ENCODE data around the gene KDM4D.
A peak's percentile ranks its signal among the peaks of the same experiment; 100 is the strongest.
"Not testable (repeated sequence)": the region's sequence is repeated elsewhere in the genome, so short reads cannot be mapped to it uniquely, and the experiment has no call there.

Gene KDM4D

DNA sequence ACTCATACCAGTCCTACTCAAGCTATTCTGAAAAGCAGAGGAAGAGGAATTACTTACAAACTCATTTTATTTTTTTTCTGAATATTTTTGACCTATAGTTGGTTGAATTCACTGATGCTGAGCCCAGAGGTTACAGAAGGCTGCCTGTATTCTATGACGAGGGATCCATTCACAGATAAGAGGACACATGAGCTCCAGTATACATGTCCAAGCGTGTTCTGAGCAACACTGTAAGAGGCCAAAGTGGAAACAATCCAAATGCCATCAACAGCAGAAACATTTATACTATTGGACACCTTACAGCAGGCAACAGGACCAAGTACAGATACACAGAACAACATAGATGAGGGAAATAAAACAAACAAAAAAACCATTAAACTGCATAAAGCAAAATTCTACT is 61.8 kb downstream of the KDM4D start:
- peaks cover 0 to 18% of the 10 kb centered on the region in 2 donors for H3K27me3 ChIP-seq
- no peaks in the 10 kb centered on the region for H3K9me3 ChIP-seq
- TF ChIP-seq, protein P1, sequence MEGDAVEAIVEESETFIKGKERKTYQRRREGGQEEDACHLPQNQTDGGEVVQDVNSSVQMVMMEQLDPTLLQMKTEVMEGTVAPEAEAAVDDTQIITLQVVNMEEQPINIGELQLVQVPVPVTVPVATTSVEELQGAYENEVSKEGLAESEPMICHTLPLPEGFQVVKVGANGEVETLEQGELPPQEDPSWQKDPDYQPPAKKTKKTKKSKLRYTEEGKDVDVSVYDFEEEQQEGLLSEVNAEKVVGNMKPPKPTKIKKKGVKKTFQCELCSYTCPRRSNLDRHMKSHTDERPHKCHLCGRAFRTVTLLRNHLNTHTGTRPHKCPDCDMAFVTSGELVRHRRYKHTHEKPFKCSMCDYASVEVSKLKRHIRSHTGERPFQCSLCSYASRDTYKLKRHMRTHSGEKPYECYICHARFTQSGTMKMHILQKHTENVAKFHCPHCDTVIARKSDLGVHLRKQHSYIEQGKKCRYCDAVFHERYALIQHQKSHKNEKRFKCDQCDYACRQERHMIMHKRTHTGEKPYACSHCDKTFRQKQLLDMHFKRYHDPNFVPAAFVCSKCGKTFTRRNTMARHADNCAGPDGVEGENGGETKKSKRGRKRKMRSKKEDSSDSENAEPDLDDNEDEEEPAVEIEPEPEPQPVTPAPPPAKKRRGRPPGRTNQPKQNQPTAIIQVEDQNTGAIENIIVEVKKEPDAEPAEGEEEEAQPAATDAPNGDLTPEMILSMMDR (IDR thresholded peaks at IDR 0.05): no peak
- H3K27ac ChIP-seq: no peak overlapping the region
- H3K4me3 ChIP-seq: no peak overlapping the region
- no peak for DNase-seq
- H3K4me1 ChIP-seq: peaks cover 0 to 4% (median 0%) of the 10 kb centered on the region in 4 donors
- no peaks in the 10 kb centered on the region for H3K36me3 ChIP-seq
- intact Hi-C loops (cut with DNase I; ENCODE audit: low total_unique reads): no loop called here

DNA sequence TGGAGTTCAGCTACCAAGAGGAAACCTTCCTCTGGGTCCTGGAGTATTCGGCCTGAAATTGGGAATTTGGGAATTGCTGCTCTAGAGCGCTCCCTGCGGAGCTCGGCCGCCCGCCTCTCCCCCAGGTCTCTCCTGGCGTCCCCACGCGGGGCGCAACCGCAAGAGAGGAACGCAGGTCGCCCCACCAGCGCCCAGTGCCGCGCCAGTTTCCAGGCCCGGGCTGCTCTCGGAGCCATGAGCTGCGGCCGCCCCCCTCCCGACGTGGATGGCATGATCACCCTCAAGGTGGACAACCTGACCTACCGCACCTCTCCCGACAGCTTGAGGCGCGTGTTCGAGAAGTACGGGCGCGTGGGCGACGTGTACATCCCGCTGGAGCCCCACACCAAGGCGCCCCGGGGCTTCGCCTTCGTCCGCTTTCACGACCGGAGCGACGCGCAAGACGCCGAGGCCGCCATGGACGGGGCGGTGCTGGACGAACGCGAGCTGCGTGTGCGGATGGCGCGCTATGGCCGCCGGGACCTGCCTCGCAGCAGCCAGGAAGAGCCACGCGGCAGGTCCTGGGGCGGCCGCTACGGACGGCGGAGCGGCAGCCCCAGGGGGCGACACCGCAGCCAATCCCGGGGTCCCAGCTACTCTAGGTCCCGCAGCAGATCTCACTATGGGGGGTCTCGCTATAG is 64.0 kb downstream of the KDM4D start:
- H3K4me1 ChIP-seq; H3K36me3 ChIP-seq; H3K9me3 ChIP-seq; intact Hi-C loops (cut with DNase I; ENCODE audit: low total_unique reads); H3K27ac ChIP-seq; DNase-seq: not testable (repeated sequence)
- Histone ChIP-seq H3K27me3 (peaks cover 0 to 29% of the 10 kb centered on the region in 2 donors), H3K4me3 (peak overlapping the region; percentile 13 to 34)

DNA sequence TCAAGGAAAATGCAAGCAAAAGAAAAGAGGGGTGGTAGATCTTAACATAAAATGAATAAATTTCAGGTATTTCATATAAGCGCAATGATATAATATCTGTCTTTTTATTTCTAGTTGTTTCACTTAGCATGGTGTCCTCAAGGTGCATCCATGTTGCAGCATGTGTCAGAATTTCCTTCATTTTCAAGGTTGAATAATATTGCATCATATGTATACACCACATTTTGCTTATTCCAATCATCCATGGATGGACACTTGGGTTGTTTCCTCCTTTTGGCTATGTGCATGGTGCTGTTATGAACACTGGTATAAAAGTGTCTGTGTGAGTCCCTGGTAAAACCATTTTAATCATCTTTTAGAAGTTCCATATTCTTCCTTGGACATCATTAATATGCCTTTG is 68.7 kb downstream of the KDM4D start:
- TF ChIP-seq, protein P1 (IDR thresholded peaks at IDR 0.05): no peak
- Histone ChIP-seq H3K36me3 (no peaks in the 10 kb centered on the region), H3K27me3 (peaks cover 0 to 35% of the 10 kb centered on the region in 2 donors), H3K4me1 (peaks cover 0 to 4% (median 0%) of the 10 kb centered on the region in 4 donors), H3K4me3 (no peak overlapping the region), H3K9me3 (no peaks in the 10 kb centered on the region), H3K27ac (no peak overlapping the region)
- intact Hi-C loops (cut with DNase I; ENCODE audit: low total_unique reads): no loop called here
- DNase-seq: no peak

DNA sequence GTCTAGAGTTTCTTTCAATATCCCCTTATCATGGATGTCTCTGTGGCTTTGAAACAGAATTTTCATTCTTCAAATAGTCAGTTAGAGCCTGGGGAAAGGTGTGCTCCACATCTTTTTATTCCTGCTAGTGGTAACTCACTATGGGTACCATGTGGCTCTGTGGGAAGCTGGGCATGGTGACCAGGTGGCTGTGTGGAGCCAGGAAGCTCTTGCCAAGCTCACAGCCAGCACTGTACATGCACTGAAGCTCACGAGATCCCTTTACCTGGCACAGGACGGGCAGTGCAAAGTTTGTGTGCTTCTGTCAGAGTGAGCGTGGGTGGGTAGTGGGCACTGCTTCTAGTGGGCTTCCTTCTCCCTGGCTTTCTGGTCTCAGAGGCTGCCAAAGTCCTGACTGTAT is 69.4 kb downstream of the KDM4D start:
- H3K36me3 ChIP-seq: no peaks in the 10 kb centered on the region
- no peaks in the 10 kb centered on the region for H3K4me1 ChIP-seq
- DNase-seq: no peak
- TF ChIP-seq, protein P1 (IDR thresholded peaks at IDR 0.05): no peak
- no peaks in the 10 kb centered on the region for H3K9me3 ChIP-seq
- H3K27ac ChIP-seq: no peak overlapping the region
- H3K4me3 ChIP-seq: no peak overlapping the region
- H3K27me3 ChIP-seq: peaks cover 0 to 28% of the 10 kb centered on the region in 2 donors
- intact Hi-C loops (cut with DNase I; ENCODE audit: low total_unique reads): no loop called here

DNA sequence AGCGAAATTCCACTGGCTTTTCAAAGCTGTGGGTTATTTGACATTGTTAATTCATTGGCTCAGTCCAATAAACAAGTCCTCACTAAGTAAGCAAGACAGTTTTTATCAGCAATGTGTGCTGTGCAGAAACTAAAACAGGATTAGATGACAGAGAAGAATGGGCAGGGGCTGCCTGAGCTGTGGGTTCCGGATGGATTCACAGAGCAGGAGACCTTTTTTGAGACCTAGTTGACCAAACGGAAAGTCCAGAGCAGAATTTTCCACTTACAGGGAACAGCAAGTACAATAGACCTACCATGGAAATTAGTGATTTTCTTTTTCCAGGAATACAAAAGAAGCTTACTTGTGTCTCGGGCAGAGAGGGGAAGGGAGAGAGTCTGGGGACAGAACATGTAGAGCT is 70.5 kb downstream of the KDM4D start:
- intact Hi-C loops (cut with DNase I; ENCODE audit: low total_unique reads): no loop called here
- TF ChIP-seq, protein P1 (IDR thresholded peaks at IDR 0.05): no peak
- no peak for DNase-seq
- Histone ChIP-seq H3K27me3 (peaks cover 0 to 25% of the 10 kb centered on the region in 2 donors), H3K4me3 (no peak overlapping the region), H3K9me3 (no peaks in the 10 kb centered on the region), H3K36me3 (no peaks in the 10 kb centered on the region), H3K4me1 (no peaks in the 10 kb centered on the region), H3K27ac (no peak overlapping the region)

DNA sequence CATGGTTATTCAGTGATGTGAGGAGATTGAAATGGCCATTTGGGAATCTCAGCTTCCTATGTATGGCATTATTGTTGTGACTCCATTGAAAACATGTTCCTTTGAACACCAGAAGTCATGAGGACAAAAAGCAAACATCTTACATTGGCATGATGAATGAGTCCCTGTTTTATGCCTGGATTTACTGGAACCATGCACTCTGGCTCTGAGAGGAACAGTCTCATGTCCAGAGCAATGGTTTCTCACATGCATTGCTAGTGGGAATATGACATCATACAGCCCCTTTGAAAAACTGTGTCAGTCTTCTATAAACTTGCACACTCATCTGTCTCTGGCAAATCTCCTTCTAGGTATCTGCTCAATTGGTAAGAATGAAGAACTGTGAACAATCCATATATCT is 72.3 kb downstream of the KDM4D start:
- intact Hi-C loops (cut with DNase I; ENCODE audit: low total_unique reads): no loop called here
- TF ChIP-seq, protein P1 (IDR thresholded peaks at IDR 0.05): no peak
- Histone ChIP-seq H3K27me3 (peaks cover 0 to 30% of the 10 kb centered on the region in 2 donors), H3K9me3 (no peaks in the 10 kb centered on the region), H3K27ac (no peak overlapping the region), H3K36me3 (no peaks in the 10 kb centered on the region), H3K4me1 (no peaks in the 10 kb centered on the region), H3K4me3 (no peak overlapping the region)
- DNase-seq: no peak
